HEK293T (cell line): ENCODE measurements around the gene FRA10AC1.

Experiments
- CTCF ChIA-PET: fragments of 350-600 bp; formaldehyde crosslinking; extraction: SDS; loops from one replicate; lab custom pipeline; 2021; ENCODE audit warnings: antibody characterized with exemption, inconsistent platforms; lab: Yijun Ruan, JAX
- POLR2A ChIA-PET: fragments of 350-600 bp; formaldehyde crosslinking; extraction: SDS; loops from one replicate; lab custom pipeline; 2020; ENCODE audit warnings: antibody characterized with exemption, inconsistent platforms; lab: Yijun Ruan, JAX
- DNase-seq: peaks from one replicate; pipeline ENCODE4 v3.0.0; 2012; ENCODE audit warnings: mixed read lengths; ENCODE audit errors: extremely low spot score
- ARNT ChIP-seq: fragments of 450-650 bp; IDR thresholded peaks from 2 replicates; pipeline ENCODE4 v1.6.1; 2017; ENCODE audit warnings: mild to moderate bottlenecking
- BHLHE40 ChIP-seq: fragments of 450-650 bp; IDR thresholded peaks from 2 replicates; pipeline ENCODE4 v1.6.1; 2016; ENCODE audit warnings: mild to moderate bottlenecking, moderate library complexity, borderline replicate concordance
- CTBP1 ChIP-seq: fragments of 450-650 bp; IDR thresholded peaks from 2 replicates; pipeline ENCODE4 v1.6.1; 2016; ENCODE audit warnings: borderline replicate concordance
- ELF4 ChIP-seq: fragments of 450-650 bp; IDR thresholded peaks from 2 replicates; pipeline ENCODE4 v1.6.1; 2017; ENCODE audit warnings: antibody characterized with exemption
- FOXA1 ChIP-seq: fragments of 450-650 bp; IDR thresholded peaks from 2 replicates; pipeline ENCODE4 v1.6.1; 2016; ENCODE audit warnings: mild to moderate bottlenecking
- FOXK2 ChIP-seq: fragments of 450-650 bp; IDR thresholded peaks from 2 replicates; pipeline ENCODE4 v1.6.1; 2016; ENCODE audit warnings: mild to moderate bottlenecking
- FOXM1 ChIP-seq: fragments of 450-650 bp; IDR thresholded peaks from 2 replicates; pipeline ENCODE4 v1.6.1; 2017; ENCODE audit warnings: mild to moderate bottlenecking, borderline replicate concordance
- HDGF ChIP-seq: fragments of 450-650 bp; IDR thresholded peaks from 2 replicates; pipeline ENCODE4 v1.6.1; 2017; ENCODE audit warnings: antibody characterized with exemption, borderline replicate concordance
- L3MBTL2 ChIP-seq: fragments of 450-650 bp; conservative IDR thresholded peaks from 2 replicates; pipeline ENCODE4 v1.6.1; 2016; ENCODE audit warnings: mild to moderate bottlenecking
- LEF1 ChIP-seq: fragments of 450-650 bp; IDR thresholded peaks from 2 replicates; pipeline ENCODE4 v1.6.1; 2017; ENCODE audit warnings: mild to moderate bottlenecking, borderline replicate concordance
- NFRKB ChIP-seq: fragments of 450-650 bp; IDR thresholded peaks from 2 replicates; pipeline ENCODE4 v1.6.1; 2016; ENCODE audit warnings: mild to moderate bottlenecking, moderate library complexity
- SP1 ChIP-seq: fragments of 450-650 bp; IDR thresholded peaks from 2 replicates; pipeline ENCODE4 v1.6.1; 2017
- SUZ12 ChIP-seq: fragments of 450-650 bp; IDR thresholded peaks from 2 replicates; pipeline ENCODE4 v1.6.1; 2016; ENCODE audit warnings: mild to moderate bottlenecking
- TARDBP ChIP-seq: fragments of 450-650 bp; IDR thresholded peaks from 2 replicates; pipeline ENCODE4 v1.6.1; 2016
- ZNF384 ChIP-seq: fragments of 450-650 bp; IDR thresholded peaks from 2 replicates; pipeline ENCODE4 v1.6.1; 2016
- TF ChIP-seq, protein P1 (sequence below): fragments of 450-650 bp; IDR thresholded peaks from 2 replicates; pipeline ENCODE4 v1.6.1; 2016

FRA10AC1 gene

DNA sequence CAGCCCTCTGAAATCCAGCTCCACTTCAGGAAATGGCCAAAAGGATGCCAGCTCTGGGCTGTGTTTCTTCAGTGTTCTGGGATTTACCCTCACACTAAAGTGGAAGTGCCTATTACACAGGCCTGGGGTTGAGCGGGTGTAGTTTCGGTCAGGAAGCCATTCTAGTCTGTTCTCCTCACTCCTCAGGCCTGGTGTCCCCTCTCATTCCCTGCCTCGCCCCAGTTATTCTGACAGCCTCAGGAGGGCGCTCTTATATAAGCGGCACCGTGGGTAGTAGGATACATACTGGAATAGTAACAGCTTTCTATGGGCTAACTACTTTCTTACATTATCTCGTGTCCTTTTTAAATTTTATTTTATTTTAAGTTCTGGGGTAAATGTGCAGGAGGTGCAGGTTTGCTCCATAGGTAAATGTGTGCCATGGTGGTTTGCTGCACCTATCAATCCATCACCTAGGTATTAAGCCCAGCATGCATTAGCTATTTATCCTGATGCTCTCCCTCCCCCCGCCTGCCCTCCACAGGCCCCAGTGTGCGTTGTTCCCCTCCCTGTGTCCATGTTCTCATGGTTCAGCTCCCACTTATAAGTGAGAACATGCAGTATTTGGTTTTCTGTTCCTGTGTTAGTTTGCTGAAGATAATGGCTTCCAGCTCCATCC lies 43.1 kb upstream of the FRA10AC1 start:
- POLR2A ChIA-PET: interaction anchor here (1.6 to 2.0 kb wide), 3 partner anchors 43 to 70 kb away, joined by 3 to 14 read pairs (median 12); partner anchors contain the start of gene FRA10AC1

DNA sequence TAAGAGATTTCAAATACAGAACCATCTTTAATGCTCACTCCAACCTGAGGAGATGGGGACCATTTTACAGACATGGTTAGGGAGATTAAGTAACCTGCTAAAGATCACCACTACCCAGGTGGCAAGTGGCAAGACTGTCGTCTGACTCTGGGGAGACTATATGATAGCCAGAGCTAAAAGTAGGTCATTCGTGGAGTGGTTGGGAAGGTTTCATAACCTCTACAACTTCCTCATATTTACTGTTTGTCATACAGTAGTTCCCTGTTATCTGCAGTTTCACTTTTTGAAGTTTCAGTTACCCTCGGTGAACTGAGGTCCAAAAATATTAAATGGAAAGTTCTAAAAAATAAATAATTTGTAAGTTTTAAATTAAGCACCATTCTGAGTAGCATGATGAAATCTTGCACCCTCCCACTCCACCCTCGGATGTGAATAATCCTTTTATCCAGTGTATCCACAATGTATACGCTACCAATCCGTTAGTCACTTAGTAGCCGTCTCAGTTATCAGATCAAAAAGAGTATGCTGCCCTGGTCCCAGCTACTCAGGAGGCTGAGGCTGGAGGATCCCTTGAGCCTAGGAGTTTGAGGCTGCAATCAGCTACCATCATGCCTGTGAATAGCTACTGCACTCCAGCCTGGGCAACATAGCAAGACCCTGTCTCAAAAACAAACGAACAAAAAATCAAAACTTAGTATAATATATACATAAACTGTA lies 40.4 kb upstream of the FRA10AC1 start:
- CTCF ChIA-PET: interaction anchor here (0.7 kb wide), 1 partner anchor 73 kb away, joined by 4 read pairs; no protein-coding TSS in a partner anchor
- TF ChIP-seq, protein P1, sequence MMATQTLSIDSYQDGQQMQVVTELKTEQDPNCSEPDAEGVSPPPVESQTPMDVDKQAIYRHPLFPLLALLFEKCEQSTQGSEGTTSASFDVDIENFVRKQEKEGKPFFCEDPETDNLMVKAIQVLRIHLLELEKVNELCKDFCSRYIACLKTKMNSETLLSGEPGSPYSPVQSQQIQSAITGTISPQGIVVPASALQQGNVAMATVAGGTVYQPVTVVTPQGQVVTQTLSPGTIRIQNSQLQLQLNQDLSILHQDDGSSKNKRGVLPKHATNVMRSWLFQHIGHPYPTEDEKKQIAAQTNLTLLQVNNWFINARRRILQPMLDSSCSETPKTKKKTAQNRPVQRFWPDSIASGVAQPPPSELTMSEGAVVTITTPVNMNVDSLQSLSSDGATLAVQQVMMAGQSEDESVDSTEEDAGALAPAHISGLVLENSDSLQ: no peak
- TF ChIP-seq ELF4 (no peak), ARNT (no peak), FOXA1 (no peak), TARDBP (no peak), FOXM1 (no peak), HDGF (no peak)
- no peak for DNase-seq
- POLR2A ChIA-PET: interaction anchor here (0.9 kb wide), 1 partner anchor 40 kb away, joined by 5 read pairs; the partner anchor contains the start of gene FRA10AC1

More for the DNA sequence above, 43.1 kb upstream of the FRA10AC1 start:
- CTCF ChIA-PET: interaction anchor here (0.5 to 3.6 kb wide), 25 partner anchors 9 to 779 kb away, joined by 3 to 97 read pairs (median 3); partner anchors contain the start of genes FRA10AC1 and LGI1
- peak; percentile 81 for DNase-seq
- TF ChIP-seq TARDBP (no peak), CTBP1 (no peak), L3MBTL2 (no peak), NFRKB (no peak), ZNF384 (no peak)

DNA sequence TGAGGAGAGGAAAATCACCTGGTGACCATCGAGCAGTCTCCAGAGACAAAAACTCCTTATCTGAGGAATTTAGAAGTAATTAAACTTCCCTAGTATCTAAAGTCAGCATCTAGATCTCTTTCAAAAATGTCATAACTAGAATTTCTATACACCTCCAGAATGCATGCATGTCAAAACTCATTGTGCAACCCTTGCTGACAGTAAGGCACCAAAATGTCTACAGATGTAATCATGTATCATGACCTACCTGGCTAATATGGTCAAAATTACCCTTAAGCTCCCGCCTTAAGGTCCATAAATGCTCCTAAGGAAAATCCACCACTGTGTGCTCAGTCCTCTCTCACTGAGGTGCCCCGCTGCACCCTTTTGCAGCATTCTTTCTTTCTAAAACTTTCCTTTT lies 39.0 kb upstream of the FRA10AC1 start:
- no peak for TF ChIP-seq ARNT
- CTCF ChIA-PET: no interaction called here
- DNase-seq: no peak
- POLR2A ChIA-PET: no interaction called here

DNA sequence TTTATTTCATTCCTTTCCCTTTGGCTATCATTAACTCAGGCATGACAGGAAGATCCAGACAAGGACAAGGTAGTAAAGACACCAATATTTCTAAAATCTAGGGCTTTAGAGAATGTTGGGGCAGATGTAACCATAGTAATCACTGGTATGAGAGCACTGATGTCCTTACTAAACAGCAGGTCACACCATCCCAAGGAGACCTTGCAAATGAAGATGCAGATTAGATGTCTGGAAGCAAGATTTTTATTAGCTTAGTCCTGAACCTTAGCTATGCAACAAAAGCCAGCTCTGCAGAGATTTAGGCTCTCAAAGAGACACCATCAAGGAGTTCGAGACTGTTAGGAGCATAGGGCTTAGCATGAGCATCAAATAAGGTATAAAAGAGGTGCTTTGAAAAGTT lies 23.6 kb upstream of the FRA10AC1 start:
- TF ChIP-seq CTBP1 (no peak), FOXK2 (no peak), ZNF384 (no peak), SP1 (no peak)
- ChIA-PET POLR2A (interaction anchor here (0.9 kb wide), 1 partner anchor 23 kb away, joined by 5 read pairs; the partner anchor contains the start of gene FRA10AC1), CTCF (no interaction called here)
- no peak for DNase-seq

DNA sequence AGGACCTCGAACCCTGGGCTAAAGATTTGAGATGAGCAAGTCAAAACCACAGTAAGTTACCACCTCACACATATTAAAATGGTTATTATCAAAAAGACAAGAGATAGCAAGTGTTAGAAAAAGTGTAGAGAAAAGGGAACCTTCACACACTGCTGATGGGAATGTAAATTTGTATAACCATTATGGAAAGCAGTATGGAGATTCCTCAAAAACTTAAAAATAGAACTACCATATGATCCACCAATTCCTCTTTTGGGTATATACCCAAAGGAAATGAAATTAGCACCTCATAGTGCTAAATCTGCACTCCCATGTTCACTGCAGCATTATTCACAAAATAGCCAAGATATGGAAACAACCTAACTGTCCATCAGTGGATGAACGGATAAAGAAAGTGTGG lies 20.8 kb upstream of the FRA10AC1 start:
- DNase-seq: no peak
- TF ChIP-seq NFRKB: no peak
- no peak for TF ChIP-seq SP1
- no peak for TF ChIP-seq CTBP1
- TF ChIP-seq FOXK2: no peak
- TF ChIP-seq ZNF384: no peak
- TF ChIP-seq SUZ12: no peak
- TF ChIP-seq ELF4: no peak
- TF ChIP-seq HDGF: no peak
- no peak for TF ChIP-seq FOXA1
- TF ChIP-seq, protein P1: no peak
- TF ChIP-seq ARNT: no peak
- ChIA-PET POLR2A (no interaction called here), CTCF (no interaction called here)

DNA sequence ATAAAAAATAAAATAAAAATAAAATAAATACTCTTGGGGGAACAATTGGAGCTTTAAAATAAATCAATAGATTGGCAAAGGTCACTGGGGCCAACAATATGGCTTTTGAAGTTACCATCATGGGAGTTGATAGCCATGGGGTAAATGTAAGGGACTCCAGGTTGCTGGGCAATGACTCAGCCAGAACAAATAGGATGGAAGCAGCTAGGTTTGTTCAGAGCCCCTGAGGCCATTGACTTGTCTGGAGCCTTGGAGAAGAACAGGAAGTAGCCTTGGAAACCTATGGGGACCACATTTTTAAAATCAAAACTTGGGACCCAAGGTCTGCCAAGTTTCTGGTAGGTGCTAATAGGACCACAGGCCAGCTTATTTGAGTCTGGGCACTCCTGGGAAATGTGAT lies 20.2 kb upstream of the FRA10AC1 start:
- ChIA-PET POLR2A (no interaction called here), CTCF (no interaction called here)
- DNase-seq: no peak
- TF ChIP-seq FOXA1 (no peak), BHLHE40 (no peak), FOXK2 (no peak)

DNA sequence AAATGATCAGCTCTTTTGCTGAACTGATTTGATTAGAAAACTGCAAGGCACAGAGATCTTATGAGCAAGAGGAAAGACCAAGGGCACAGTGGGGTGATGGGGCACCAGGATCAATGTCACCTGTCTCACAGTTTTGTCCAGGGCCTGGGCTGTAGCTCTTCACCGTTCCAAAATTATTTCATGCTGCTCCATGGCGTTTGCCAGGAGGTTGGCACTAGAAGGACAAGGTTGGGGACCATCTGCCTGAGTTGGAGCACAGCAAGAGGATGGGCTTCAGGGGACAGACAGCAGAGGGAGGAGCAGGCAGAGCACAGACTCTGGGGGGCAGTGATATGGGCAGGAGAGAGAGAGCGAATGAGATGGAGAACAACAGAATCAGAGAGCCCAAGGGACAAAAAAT lies 17.5 kb upstream of the FRA10AC1 start:
- DNase-seq: no peak
- ChIA-PET CTCF (no interaction called here), POLR2A (interaction anchor here (1.7 kb wide), 1 partner anchor 18 kb away, joined by 9 read pairs; the partner anchor contains the start of gene FRA10AC1)

More for the DNA sequence above, 17.5 kb upstream of the FRA10AC1 start:
- no peak for TF ChIP-seq SUZ12
- no peak for TF ChIP-seq HDGF
- no peak for TF ChIP-seq NFRKB
- no peak for TF ChIP-seq FOXM1
- TF ChIP-seq, protein P1: no peak
- no peak for TF ChIP-seq ELF4
- TF ChIP-seq TARDBP: no peak
- TF ChIP-seq FOXK2: no peak
- TF ChIP-seq L3MBTL2: no peak
- TF ChIP-seq SP1: no peak
- no peak for TF ChIP-seq BHLHE40
- TF ChIP-seq ARNT: no peak
- TF ChIP-seq CTBP1: no peak
- no peak for TF ChIP-seq ZNF384
- no peak for TF ChIP-seq FOXA1
- no peak for TF ChIP-seq LEF1
